GM12872 (cell line): ENCODE results near the gene PRIM2.

Source experiments
- TF ChIP-seq, protein P1 (sequence below): IDR thresholded peaks from 3 replicates; pipeline ENCODE4 v1.5.1; 2011; ENCODE audit warnings: low read depth, mild to moderate bottlenecking, low read length, moderate library complexity; ENCODE audit not compliant: insufficient read depth

Gene PRIM2

DNA sequence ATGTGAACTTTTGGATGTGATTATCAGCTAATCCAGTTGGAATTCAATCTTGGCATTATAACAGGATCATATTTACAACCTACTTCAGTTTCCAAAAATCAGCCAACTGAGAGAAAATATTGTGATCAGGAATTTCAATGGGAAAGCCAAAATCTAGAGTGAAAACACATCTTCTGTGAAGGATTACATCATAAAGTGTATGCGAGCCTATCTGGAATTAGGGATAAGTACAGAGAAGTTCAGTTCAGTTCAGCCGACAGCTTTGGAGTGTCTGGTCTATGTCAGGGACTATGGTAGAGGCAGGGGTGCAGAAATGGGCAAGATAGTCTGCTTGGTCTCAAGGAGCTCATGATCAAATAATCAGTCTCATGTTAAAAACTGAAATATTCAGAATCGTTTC, 12.3 kb upstream of the PRIM2 start:
- TF ChIP-seq, protein P1, sequence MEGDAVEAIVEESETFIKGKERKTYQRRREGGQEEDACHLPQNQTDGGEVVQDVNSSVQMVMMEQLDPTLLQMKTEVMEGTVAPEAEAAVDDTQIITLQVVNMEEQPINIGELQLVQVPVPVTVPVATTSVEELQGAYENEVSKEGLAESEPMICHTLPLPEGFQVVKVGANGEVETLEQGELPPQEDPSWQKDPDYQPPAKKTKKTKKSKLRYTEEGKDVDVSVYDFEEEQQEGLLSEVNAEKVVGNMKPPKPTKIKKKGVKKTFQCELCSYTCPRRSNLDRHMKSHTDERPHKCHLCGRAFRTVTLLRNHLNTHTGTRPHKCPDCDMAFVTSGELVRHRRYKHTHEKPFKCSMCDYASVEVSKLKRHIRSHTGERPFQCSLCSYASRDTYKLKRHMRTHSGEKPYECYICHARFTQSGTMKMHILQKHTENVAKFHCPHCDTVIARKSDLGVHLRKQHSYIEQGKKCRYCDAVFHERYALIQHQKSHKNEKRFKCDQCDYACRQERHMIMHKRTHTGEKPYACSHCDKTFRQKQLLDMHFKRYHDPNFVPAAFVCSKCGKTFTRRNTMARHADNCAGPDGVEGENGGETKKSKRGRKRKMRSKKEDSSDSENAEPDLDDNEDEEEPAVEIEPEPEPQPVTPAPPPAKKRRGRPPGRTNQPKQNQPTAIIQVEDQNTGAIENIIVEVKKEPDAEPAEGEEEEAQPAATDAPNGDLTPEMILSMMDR, result no peak

DNA sequence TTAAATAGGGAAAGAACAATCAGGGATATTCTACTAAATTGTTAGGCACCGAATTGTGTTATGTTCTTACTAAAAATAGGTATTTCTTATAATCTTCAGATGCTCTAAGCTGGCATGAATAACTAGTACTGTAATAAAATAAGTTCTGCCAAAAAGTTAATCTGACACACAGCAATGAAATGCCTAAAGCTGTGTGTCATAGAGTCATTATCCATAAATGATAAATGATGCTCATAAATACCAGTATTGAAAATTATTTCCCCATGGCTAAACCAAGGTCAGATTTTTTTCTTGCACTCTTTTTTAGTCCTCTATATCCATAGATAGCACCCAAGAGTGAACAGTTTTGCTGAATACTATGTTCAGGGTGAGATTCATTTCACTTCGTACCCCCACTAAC, 11.7 kb upstream of the PRIM2 start:
- TF ChIP-seq, protein P1, result no peak

DNA sequence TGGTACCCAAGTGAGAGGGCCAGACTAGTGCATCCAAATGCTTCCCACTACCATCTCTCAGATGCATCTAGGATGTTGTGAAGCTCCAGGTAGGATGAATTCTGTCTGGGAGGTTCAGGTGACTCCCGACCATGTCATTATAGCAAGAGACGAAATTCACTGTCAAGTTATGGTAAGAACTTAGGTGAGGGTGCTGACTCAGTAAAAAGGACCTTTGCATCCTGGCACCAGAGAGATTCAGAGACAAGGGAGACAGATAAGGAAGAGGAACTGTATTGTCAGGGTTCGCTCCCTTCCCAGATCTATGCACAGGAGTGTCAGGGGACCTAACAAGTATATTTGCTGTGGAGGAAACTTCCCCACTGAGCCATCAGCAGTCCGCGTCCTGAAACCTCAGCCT, 11.2 kb upstream of the PRIM2 start:
- TF ChIP-seq, protein P1, result no peak

DNA sequence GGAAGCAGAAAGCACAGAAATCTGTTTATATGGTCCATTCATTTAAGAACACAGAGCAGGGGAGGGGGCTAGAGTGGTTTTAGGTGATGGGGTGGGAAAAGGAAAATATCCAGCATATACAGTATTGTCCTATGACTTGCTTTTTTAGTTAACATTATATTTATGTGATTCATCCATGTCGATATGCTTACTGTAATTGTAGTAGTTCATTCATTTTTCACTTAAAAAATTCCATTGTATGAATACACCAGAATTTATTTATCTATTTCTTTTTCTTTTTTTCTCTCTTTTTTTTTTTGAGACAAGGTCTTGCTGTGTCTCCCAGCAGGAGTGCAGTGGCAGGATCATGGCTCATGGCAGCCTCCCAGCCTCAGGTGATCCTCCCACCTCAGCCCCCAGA, 9.6 kb upstream of the PRIM2 start:
- TF ChIP-seq, protein P1, result no peak

DNA sequence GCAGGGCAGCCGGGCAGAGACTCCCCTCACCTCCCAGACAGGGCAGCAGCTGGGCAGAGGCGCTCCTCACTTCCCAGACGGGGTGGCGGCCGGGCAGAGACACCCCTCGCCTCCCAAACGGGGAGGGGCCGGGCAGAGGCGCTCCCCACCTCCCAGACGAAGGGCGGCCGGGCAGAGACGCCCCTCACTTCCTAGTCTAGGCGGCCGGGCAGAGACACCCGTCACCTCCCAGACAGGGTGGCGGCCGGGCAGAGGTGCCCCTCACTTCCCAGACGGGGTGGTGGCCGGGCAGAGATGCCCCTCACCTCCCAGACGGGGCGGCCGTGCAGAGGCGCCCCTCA, 6.6 kb upstream of the PRIM2 start:
- TF ChIP-seq, protein P1, result no peak

DNA sequence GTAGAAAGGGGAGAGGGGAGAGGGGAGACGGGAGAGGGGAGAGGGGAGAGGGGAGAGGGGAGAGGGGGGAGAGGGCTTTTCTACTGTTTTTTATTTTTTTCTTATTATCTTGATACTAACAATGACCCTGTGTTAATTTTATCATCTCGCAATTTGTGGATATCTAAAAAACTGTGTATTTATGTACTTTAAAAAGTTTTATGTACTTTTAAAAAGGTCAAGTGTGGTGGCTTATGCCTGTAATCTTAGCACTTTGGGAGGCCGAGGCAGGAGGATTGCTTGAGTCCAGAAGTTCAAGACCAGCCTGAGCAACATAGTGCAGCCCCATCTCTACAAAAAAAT, 5.5 kb upstream of the PRIM2 start:
- TF ChIP-seq, protein P1, result no peak

DNA sequence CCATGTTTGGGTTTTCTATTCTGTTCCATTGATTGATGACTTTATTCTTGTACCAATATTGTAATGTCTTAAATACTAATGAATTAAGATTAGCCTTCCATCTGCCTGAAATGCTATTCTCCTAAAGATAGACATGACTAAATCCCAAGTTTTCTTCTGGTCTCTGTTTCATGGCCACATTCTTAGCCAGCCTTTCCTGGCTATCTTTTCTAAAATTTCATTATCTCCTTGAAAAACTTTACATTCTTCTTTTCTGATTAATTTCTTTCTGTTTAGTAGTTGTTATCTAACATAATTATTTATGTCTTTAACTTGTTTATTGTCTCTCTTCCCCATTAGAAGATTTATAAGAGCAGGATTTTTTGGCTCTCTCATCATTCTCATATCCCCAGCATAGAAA, 4.4 kb upstream of the PRIM2 start:
- TF ChIP-seq, protein P1, result no peak
